HEK293 (cell line): Measurements from ENCODE around the gene ICAM4.
A peak's percentile ranks its signal among the peaks of the same experiment; 100 is the strongest.

Source experiments
- AEBP2 ChIP-seq: fragments of 450-650 bp; formaldehyde crosslinking; IDR thresholded peaks from 2 replicates; pipeline ENCODE4 v1.5.1; 2016; ENCODE audit warnings: missing biosample characterization, missing genetic modification characterization, borderline replicate concordance
- BCL11B ChIP-seq: fragments of 450-650 bp; formaldehyde crosslinking; IDR thresholded peaks from 2 replicates; pipeline ENCODE4 v1.5.1; 2016; ENCODE audit warnings: low read depth, missing biosample characterization, missing genetic modification characterization
- HOXD13 ChIP-seq: sonication (generic); formaldehyde crosslinking; IDR thresholded peaks from 2 replicates; pipeline ENCODE4 v1.8.0; 2022; ENCODE audit warnings: missing genetic modification reagents, borderline replicate concordance
- IKZF3 ChIP-seq: fragments of 450-650 bp; IDR thresholded peaks from 2 replicates; pipeline ENCODE4 v1.5.0; 2018; ENCODE audit warnings: missing biosample characterization, mild to moderate bottlenecking, missing genetic modification characterization, moderate library complexity
- KLF1 ChIP-seq: fragments of 450-650 bp; formaldehyde crosslinking; IDR thresholded peaks from 2 replicates; pipeline ENCODE4 v1.5.1; 2016; ENCODE audit warnings: missing biosample characterization, missing genetic modification characterization
- SALL2 ChIP-seq: fragments of 450-650 bp; formaldehyde crosslinking; IDR thresholded peaks from 2 replicates; pipeline ENCODE4 v1.5.0; 2017; ENCODE audit warnings: missing biosample characterization, mild to moderate bottlenecking, missing genetic modification characterization, borderline replicate concordance
- TSHZ1 ChIP-seq: fragments of 450-650 bp; formaldehyde crosslinking; IDR thresholded peaks from 2 replicates; pipeline ENCODE4 v1.5.1; 2016; ENCODE audit warnings: missing biosample characterization, missing genetic modification characterization, borderline replicate concordance
- ZEB2 ChIP-seq: fragments of 450-650 bp; formaldehyde crosslinking; IDR thresholded peaks from 2 replicates; pipeline ENCODE4 v1.5.1; 2016; ENCODE audit warnings: missing biosample characterization, missing genetic modification characterization
- ZFHX2 ChIP-seq: fragments of 450-650 bp; formaldehyde crosslinking; conservative IDR thresholded peaks from 2 replicates; pipeline ENCODE4 v1.5.1; 2016; ENCODE audit warnings: missing biosample characterization, missing genetic modification characterization
- ZNF140 ChIP-seq: fragments of 450-650 bp; formaldehyde crosslinking; IDR thresholded peaks from 2 replicates; pipeline ENCODE4 v1.5.1; 2016; ENCODE audit warnings: missing biosample characterization, missing genetic modification characterization
- ZNF157 ChIP-seq: fragments of 450-650 bp; formaldehyde crosslinking; IDR thresholded peaks from 2 replicates; pipeline ENCODE4 v1.5.1; 2016; ENCODE audit warnings: missing biosample characterization, missing genetic modification characterization
- ZNF280D ChIP-seq: fragments of 450-650 bp; formaldehyde crosslinking; IDR thresholded peaks from 2 replicates; pipeline ENCODE4 v1.5.1; 2016; ENCODE audit warnings: missing biosample characterization, missing genetic modification characterization
- ZNF292 ChIP-seq: fragments of 450-650 bp; formaldehyde crosslinking; IDR thresholded peaks from 2 replicates; pipeline ENCODE4 v1.5.1; 2016; ENCODE audit warnings: low read depth, missing biosample characterization, missing genetic modification characterization, borderline replicate concordance
- ZNF335 ChIP-seq: fragments of 450-650 bp; formaldehyde crosslinking; conservative IDR thresholded peaks from 2 replicates; pipeline ENCODE4 v1.5.1; 2016; ENCODE audit warnings: missing biosample characterization, missing genetic modification characterization
- ZNF596 ChIP-seq: fragments of 450-650 bp; IDR thresholded peaks from 2 replicates; pipeline ENCODE4 v1.5.0; 2018; ENCODE audit warnings: missing biosample characterization, mild to moderate bottlenecking, missing genetic modification characterization, moderate library complexity
- ZNF677 ChIP-seq: fragments of 450-650 bp; IDR thresholded peaks from 2 replicates; pipeline ENCODE4 v1.5.0; 2018; ENCODE audit warnings: missing biosample characterization, mild to moderate bottlenecking, missing genetic modification characterization, moderate library complexity
- ZNF692 ChIP-seq: fragments of 450-650 bp; formaldehyde crosslinking; IDR thresholded peaks from 2 replicates; pipeline ENCODE4 v1.5.1; 2016; ENCODE audit warnings: missing biosample characterization, missing genetic modification characterization
- ZXDB ChIP-seq: fragments of 450-650 bp; formaldehyde crosslinking; IDR thresholded peaks from 2 replicates; pipeline ENCODE4 v1.5.1; 2016; ENCODE audit warnings: missing biosample characterization, missing genetic modification characterization
- TF ChIP-seq, protein P1 (sequence below): fragments of 450-650 bp; formaldehyde crosslinking; IDR thresholded peaks from 2 replicates; pipeline ENCODE4 v1.5.1; 2016; ENCODE audit warnings: missing biosample characterization, missing genetic modification characterization
- TF ChIP-seq, protein P2 (sequence below): fragments of 450-650 bp; formaldehyde crosslinking; IDR thresholded peaks from 2 replicates; pipeline ENCODE4 v1.5.1; 2016; ENCODE audit warnings: missing biosample characterization, missing genetic modification characterization
- TF ChIP-seq, protein P3 (sequence below): IDR thresholded peaks from 2 replicates; pipeline ENCODE4 v1.6.1; 2011; ENCODE audit warnings: mild to moderate bottlenecking, low read depth, low read length, borderline replicate concordance
- TF ChIP-seq, protein P4 (sequence below): fragments of 450-650 bp; formaldehyde crosslinking; IDR thresholded peaks from 2 replicates; pipeline ENCODE4 v1.5.1; 2016; ENCODE audit warnings: missing biosample characterization, missing genetic modification characterization

The ICAM4 gene

GRCh38 chr19:10315335-10316214 lies 28.8 kb downstream of the ICAM4 start, which contains the start of gene FDX2 (continued):
- TF ChIP-seq ZNF280D (tag by site-specific recombination) (no peak), AEBP2 (tag by site-specific recombination) (no peak), ZEB2 (tag by site-specific recombination) (peak; percentile 71), HOXD13 (CRISPR knock-in tag) (no peak), SALL2 (tag by site-specific recombination) (no peak), ZNF335 (tag by site-specific recombination) (peak; percentile 79), ZFHX2 (tag by site-specific recombination) (no peak; the same call in 1 of the 2 replicates), TSHZ1 (no peak), ZNF677 (tag by site-specific recombination) (no peak), KLF1 (tag by site-specific recombination) (peak; percentile 32; the same call in 1 of the 2 replicates), BCL11B (tag by site-specific recombination) (no peak), ZNF292 (no peak; the same call in 1 of the 2 replicates), ZNF157 (no peak), IKZF3 (tag by site-specific recombination) (no peak), ZNF692 (tag by site-specific recombination) (peak; percentile 46; the same call in 1 of the 2 replicates), ZNF140 (tag by site-specific recombination) (no peak), ZXDB (tag by site-specific recombination) (peak; percentile 92), ZNF596 (tag by site-specific recombination) (no peak)
- TF ChIP-seq, protein P1, sequence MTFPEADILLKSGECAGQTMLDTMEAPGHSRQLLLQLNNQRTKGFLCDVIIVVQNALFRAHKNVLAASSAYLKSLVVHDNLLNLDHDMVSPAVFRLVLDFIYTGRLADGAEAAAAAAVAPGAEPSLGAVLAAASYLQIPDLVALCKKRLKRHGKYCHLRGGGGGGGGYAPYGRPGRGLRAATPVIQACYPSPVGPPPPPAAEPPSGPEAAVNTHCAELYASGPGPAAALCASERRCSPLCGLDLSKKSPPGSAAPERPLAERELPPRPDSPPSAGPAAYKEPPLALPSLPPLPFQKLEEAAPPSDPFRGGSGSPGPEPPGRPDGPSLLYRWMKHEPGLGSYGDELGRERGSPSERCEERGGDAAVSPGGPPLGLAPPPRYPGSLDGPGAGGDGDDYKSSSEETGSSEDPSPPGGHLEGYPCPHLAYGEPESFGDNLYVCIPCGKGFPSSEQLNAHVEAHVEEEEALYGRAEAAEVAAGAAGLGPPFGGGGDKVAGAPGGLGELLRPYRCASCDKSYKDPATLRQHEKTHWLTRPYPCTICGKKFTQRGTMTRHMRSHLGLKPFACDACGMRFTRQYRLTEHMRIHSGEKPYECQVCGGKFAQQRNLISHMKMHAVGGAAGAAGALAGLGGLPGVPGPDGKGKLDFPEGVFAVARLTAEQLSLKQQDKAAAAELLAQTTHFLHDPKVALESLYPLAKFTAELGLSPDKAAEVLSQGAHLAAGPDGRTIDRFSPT, result peak; percentile 87
- TF ChIP-seq, protein P2, sequence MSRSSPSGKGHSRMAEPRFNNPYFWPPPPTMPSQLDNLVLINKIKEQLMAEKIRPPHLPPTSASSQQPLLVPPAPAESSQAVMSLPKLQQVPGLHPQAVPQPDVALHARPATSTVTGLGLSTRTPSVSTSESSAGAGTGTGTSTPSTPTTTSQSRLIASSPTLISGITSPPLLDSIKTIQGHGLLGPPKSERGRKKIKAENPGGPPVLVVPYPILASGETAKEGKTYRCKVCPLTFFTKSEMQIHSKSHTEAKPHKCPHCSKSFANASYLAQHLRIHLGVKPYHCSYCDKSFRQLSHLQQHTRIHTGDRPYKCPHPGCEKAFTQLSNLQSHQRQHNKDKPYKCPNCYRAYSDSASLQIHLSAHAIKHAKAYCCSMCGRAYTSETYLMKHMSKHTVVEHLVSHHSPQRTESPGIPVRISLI (tag by site-specific recombination), result peak; percentile 66; the same call in 1 of the 2 replicates
- TF ChIP-seq, protein P3, sequence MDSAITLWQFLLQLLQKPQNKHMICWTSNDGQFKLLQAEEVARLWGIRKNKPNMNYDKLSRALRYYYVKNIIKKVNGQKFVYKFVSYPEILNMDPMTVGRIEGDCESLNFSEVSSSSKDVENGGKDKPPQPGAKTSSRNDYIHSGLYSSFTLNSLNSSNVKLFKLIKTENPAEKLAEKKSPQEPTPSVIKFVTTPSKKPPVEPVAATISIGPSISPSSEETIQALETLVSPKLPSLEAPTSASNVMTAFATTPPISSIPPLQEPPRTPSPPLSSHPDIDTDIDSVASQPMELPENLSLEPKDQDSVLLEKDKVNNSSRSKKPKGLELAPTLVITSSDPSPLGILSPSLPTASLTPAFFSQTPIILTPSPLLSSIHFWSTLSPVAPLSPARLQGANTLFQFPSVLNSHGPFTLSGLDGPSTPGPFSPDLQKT, result no peak
- TF ChIP-seq, protein P4, sequence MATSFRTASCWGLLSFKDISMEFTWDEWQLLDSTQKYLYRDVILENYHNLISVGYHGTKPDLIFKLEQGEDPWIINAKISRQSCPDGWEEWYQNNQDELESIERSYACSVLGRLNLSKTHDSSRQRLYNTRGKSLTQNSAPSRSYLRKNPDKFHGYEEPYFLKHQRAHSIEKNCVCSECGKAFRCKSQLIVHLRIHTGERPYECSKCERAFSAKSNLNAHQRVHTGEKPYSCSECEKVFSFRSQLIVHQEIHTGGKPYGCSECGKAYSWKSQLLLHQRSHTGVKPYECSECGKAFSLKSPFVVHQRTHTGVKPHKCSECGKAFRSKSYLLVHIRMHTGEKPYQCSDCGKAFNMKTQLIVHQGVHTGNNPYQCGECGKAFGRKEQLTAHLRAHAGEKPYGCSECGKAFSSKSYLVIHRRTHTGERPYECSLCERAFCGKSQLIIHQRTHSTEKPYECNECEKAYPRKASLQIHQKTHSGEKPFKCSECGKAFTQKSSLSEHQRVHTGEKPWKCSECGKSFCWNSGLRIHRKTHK (tag by site-specific recombination), result no peak
